EH (cell line): ENCODE data around the gene PXT1.
"Not testable (repeated sequence)": the region's sequence is repeated elsewhere in the genome, so short reads cannot be mapped to it uniquely, and the experiment has no call there.

Experiments used
- DNase-seq: peaks from one replicate; pipeline ENCODE4 v3.0.0-alpha.2; 2015; ENCODE audit warnings: low read depth

Gene PXT1

GRCh38 chr6:36442671-36443470 is at the start of gene PXT1, which contains the start of gene KCTD20:
Gene PXT1 (minus strand): TSS chr6:36442854. CDS start chr6:36426082, 16,772 bp downstream.
Gene KCTD20 (plus strand): TSS chr6:36443000. CDS start chr6:36470098, 27,098 bp downstream.
- DNase-seq: peak; percentile 87

GRCh38 chr6:36492092-36492491 is 49.4 kb upstream of the PXT1 start:
- DNase-seq: peak; percentile 7

GRCh38 chr6:36491378-36491965 is 48.8 kb upstream of the PXT1 start:
- peak; percentile 49 for DNase-seq

GRCh38 chr6:36489426-36489825 is 46.8 kb upstream of the PXT1 start:
- DNase-seq: no peak

GRCh38 chr6:36488221-36488620 is 45.6 kb upstream of the PXT1 start:
- DNase-seq: peak; percentile 31

GRCh38 chr6:36487698-36488097 is 45.0 kb upstream of the PXT1 start:
- DNase-seq: peak; percentile 71

- no peak for DNase-seq
Measured at GRCh38 chr6:36484736-36485135, 42.1 kb upstream of the PXT1 start.

- not testable (repeated sequence) for DNase-seq
Measured at GRCh38 chr6:36483326-36483725, 40.7 kb upstream of the PXT1 start.

- peak; percentile 37 for DNase-seq
Measured at GRCh38 chr6:36479256-36479655, 36.6 kb upstream of the PXT1 start.

GRCh38 chr6:36478051-36478526 is 35.4 kb upstream of the PXT1 start:
- DNase-seq: no peak

GRCh38 chr6:36469946-36470345 is 27.3 kb upstream of the PXT1 start:
- no peak for DNase-seq

GRCh38 chr6:36469148-36469661 is 26.6 kb upstream of the PXT1 start:
- DNase-seq: no peak

- DNase-seq: no peak
Measured at GRCh38 chr6:36467625-36468024, 25.0 kb upstream of the PXT1 start.

- no peak for DNase-seq
Measured at GRCh38 chr6:36464233-36464632, 21.6 kb upstream of the PXT1 start.

GRCh38 chr6:36463676-36464075 is 21.0 kb upstream of the PXT1 start:
- DNase-seq: peak; percentile 85

- DNase-seq: no peak
Measured at GRCh38 chr6:36461646-36462045, 19.0 kb upstream of the PXT1 start.

GRCh38 chr6:36460916-36461315 is 18.3 kb upstream of the PXT1 start:
- no peak for DNase-seq

GRCh38 chr6:36459501-36459900 is 16.8 kb upstream of the PXT1 start:
- DNase-seq: peak; percentile 41

- no peak for DNase-seq
Measured at GRCh38 chr6:36455486-36456027, 12.9 kb upstream of the PXT1 start.

GRCh38 chr6:36452897-36453296 is 10.2 kb upstream of the PXT1 start:
- DNase-seq: not testable (repeated sequence)

- DNase-seq: not testable (repeated sequence)
Measured at GRCh38 chr6:36449173-36449572, 6.5 kb upstream of the PXT1 start.

GRCh38 chr6:36445621-36446020 is 3.0 kb upstream of the PXT1 start:
- DNase-seq: peak; percentile 21

- peak; percentile 83 for DNase-seq
Measured at GRCh38 chr6:36444470-36444869, 1.8 kb upstream of the PXT1 start.
